GM12864 (cell line): ENCODE measurements around the gene DEPP1.

Experiments
- DNase-seq: peaks from one replicate; pipeline ENCODE4 v3.0.0-alpha.2; 2011; ENCODE audit warnings: low read depth
- H3K4me3 ChIP-seq: 2 replicates; pipeline ENCODE4 v1.5.1; 2011; ENCODE audit warnings: mild to moderate bottlenecking, low read depth, low read length, control low read depth
- CTCF ChIP-seq: IDR thresholded peaks from 2 replicates; pipeline ENCODE4 v1.5.1; 2011; ENCODE audit warnings: low read depth, mild to moderate bottlenecking, moderate library complexity, low read length, control low read depth, inconsistent platforms; ENCODE audit errors: missing control alignments

The DEPP1 gene

DNA sequence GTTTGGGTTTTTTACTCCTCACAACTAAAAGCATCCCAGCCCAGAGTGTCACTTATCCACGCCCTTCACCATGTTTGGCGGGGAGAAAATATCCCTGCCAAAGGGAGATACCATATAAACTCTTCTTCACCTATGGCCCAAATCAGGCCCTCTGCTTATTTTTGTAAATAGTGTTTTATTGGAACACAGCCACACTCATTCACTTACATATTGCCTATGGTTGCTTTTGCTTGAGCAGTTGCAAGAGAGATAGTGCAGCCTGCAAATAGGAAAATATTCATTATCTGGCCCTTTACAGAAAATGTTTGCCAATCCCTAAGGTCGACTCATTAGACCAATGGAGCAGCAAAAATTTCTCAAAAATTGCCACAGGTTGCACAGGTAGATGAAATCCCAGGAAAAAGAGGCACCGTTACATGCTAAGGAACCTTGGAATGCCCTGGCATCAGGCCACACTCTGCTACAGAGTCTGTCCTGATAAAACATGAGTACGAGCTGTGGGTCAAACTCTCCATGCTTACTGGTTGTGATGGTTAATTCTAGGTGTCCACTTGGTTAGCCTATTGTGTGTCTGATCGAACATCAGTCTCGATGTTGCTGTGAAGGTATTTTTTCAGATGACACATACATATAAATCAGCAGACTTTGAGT is 26.9 kb downstream of the DEPP1 start:
- no peak overlapping the region for H3K4me3 ChIP-seq
- no peak for TF ChIP-seq CTCF
- no peak for DNase-seq

DNA sequence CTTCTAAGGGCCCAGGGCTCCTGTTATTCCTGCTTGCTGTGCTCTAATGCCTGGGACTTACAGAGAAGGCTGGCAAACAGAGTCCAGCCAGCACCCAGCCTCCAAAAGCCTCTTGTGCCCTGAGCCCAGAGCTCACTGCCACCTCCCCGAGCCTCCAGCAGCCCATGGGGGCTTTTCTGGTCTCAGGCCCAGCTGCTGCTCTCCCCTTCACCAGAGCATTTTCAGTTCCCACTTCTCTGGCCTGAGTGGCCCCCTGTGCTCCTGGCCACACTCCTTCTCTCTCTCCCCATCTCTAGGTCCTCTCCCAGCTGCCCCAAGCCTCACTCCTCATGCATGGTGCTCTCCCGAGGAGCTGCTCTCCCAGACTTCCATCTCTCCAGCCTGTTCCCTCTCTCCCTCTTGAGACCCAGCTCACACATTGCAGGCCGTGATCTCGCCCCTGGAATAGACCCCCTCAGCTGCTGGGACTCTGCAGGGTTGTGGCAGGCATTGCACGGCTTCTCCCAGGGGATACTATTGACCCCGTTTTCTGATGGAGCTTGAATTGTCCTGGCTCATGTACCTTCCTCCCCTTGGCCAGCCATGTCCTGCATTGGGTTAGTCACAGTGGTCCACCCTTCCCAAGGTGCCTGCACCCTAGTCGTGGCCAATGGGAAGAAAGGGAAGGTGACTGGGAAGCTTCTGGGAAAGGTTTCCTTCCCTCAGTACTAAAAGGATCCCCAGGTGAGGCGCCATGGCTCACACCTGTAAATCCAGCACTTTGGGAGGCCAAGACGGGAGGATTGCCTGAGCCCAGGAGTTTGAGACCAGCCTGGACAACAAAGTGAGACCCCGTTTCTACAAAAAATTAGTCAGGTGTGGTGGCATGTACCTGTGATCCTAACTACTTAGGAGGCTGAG is 28.0 kb downstream of the DEPP1 start:
- TF ChIP-seq CTCF, result no peak
- H3K4me3 ChIP-seq, result no peak overlapping the region
- no peak for DNase-seq

DNA sequence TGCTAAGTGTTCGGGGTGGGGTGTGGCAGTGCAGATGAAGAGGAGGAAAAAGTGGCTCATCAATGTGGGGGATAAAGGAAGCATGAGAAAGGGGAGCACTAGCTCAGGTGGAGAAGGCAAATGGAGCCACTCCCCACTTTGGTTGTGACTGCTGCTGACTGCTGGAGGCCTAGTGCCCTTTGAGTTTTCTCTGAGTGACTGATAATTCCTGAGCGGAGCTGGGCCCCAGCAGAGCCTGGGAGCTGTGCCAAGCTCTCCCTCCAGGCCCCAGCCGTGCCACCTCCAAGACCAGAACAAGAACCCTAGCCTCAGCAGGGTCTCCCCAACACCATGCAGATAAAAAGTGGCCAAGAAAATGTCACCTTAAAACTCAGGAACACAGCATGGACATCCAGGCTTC is 28.7 kb downstream of the DEPP1 start:
- no peak for TF ChIP-seq CTCF
- no peak overlapping the region for H3K4me3 ChIP-seq
- DNase-seq, result no peak

DNA sequence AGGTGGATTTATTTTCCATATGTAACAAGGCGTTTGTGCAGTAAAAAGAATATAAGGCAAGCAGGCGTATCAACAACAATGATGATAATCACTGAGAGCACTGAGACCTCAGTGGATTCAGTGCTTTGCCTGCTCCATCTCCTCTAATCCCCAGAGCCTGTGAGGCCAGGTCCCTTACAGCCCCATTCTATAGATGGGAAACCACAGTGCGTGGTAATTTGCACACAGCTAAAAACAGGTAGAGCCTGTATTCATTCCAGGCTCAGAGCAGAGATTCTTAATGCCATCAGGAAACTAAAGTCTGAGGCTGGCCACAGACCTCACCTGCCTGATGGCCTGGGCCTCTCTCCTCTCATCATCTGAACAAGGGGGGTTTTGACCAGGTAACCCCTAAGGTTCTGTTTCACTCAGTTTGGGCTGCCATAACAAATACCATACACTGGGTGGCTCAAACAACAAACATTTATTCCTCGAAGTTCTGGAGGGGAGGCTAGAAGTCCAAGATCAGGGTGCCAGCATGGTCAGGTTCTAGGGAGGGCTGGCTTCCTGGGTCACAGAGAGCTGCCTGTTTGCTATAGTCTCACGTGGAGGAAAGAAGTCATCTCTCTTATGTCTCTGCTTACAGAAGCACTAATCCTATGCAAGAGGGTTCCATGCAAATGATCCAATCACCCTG is 29.3 kb downstream of the DEPP1 start:
- H3K4me3 ChIP-seq, result no peak overlapping the region
- DNase-seq, result no peak
- TF ChIP-seq CTCF, result no peak

GRCh38 chr10:44948642-44949041 is 30.0 kb downstream of the DEPP1 start:
- DNase-seq, result no peak
- H3K4me3 ChIP-seq, result no peak overlapping the region
- TF ChIP-seq CTCF, result no peak

GRCh38 chr10:44947371-44948152 is 31.0 kb downstream of the DEPP1 start:
- TF ChIP-seq CTCF, result no peak
- DNase-seq, result peak; percentile 65
- H3K4me3 ChIP-seq, result no peak overlapping the region
